Activated B cell treated with CpG ODN at 0.5 μM for 24 hours (primary cell): ENCODE data around the gene USP8. TPM values are rescaled to one million over a fixed set of nuclear protein-coding genes. Genes with fewer than 3 reads are reported as not detected.
A peak's percentile ranks its signal among the peaks of the same experiment; 100 is the strongest.
"Not testable (repeated sequence)": the region's sequence is repeated elsewhere in the genome, so short reads cannot be mapped to it uniquely, and the experiment has no call there.

Experiments
- ATAC-seq: fragments of 200-7000 bp; cut with Tn5 transposase; one replicate; pipeline ENCODE4 v1.10.0; 2021; ENCODE audit warnings: low read depth, mild to moderate bottlenecking, moderate library complexity
- CTCF ChIA-PET: fragments of 350-600 bp; sonication (Branson Sonifier 250); formaldehyde crosslinking; loops from one replicate; lab custom pipeline; 2021; ENCODE audit warnings: antibody characterized with exemption; lab: Charles Lee
- POLR2A ChIA-PET: fragments of 350-600 bp; sonication (Branson Sonifier 250); formaldehyde crosslinking; loops from one replicate; lab custom pipeline; 2021; ENCODE audit warnings: antibody characterized with exemption; lab: Charles Lee
- DNase-seq: peaks from one replicate; pipeline ENCODE4 v3.0.0; 2022
- H3K27ac Mint-ChIP-seq: one replicate; pipeline ENCODE4 v1.8.0; 2020; ENCODE audit warnings: mixed read lengths
- H3K27me3 Mint-ChIP-seq: one replicate; pipeline ENCODE4 v1.8.0; 2021; ENCODE audit warnings: mixed read lengths
- H3K36me3 Mint-ChIP-seq: one replicate; pipeline ENCODE4 v1.8.0; 2021; ENCODE audit warnings: low read depth, mixed read lengths
- H3K4me1 Mint-ChIP-seq: one replicate; pipeline ENCODE4 v1.8.0; 2021; ENCODE audit warnings: mixed read lengths
- H3K4me3 Mint-ChIP-seq: one replicate; pipeline ENCODE4 v1.8.0; 2020; ENCODE audit warnings: mild to moderate bottlenecking, mixed read lengths
- H3K9me3 Mint-ChIP-seq: one replicate; pipeline ENCODE4 v1.8.0; 2020; ENCODE audit warnings: mixed read lengths
- intact Hi-C: fragments of 100-400 bp; cut with micrococcal nuclease; formaldehyde crosslinking; loops from one replicate; pipeline ENCODE4 v1.15.1; 2024
- total RNA-seq: library from RNA; stranded (reverse); gene quantifications from 2 replicates; pipeline ENCODE4 v1.2.3, GENCODE V29; 2022
- TF ChIP-seq, protein P1 (sequence below): fragments of 200-600 bp; IDR thresholded peaks from one replicate; pipeline ENCODE4 v1.8.0; 2022; ENCODE audit warnings: antibody characterized with exemption, mild to moderate bottlenecking

USP8 gene
- total RNA-seq, 1 donor from 2014 or later = 78.3 TPM

DNA sequence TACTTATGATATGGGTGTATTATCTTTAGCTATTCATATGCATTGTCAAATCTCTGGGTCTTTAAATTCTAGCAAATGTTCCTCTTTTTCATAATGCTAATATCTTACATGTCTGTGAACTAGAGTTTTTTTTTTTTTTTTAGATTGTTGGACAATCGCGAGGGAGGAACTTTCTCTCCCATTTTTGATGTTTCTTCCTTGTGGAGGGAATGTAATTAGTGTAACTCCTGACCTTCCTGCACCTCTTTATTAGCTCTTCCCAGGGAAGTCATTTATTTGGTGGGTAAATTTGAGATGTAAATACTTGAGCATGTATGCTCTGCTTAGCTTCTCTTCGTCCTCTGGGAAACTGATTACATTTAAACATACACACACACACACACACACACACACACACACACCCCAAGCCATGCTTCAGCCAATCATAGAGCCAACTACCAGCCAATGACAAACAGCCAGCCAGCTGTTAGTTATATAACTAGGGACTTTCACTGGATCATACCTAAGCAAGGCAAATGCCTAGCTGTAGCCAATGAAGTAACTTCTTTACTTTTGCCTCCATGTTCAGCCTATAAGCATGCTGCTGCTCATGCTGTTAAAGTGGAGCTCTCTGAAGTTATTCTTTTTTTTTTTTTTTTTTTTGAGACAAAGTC is 8.3 kb upstream of the USP8 start:
- intact Hi-C loops = no loop called here
- ATAC-seq = no peak
- Mint-ChIP-seq H3K4me3 (no peak overlapping the region), H3K27me3 (no peaks in the 10 kb centered on the region), H3K27ac (no peak overlapping the region), H3K36me3 (no peaks in the 10 kb centered on the region), H3K4me1 (no peaks in the 10 kb centered on the region), H3K9me3 (no peaks in the 10 kb centered on the region)
- DNase-seq = no peak
- POLR2A ChIA-PET = interaction anchor here (0.6 to 1.2 kb wide), 3 partner anchors 9 to 68 kb away, joined by 3 read pairs; partner anchors contain the start of gene GABPB1
- CTCF ChIA-PET = no interaction called here
- TF ChIP-seq, protein P1, sequence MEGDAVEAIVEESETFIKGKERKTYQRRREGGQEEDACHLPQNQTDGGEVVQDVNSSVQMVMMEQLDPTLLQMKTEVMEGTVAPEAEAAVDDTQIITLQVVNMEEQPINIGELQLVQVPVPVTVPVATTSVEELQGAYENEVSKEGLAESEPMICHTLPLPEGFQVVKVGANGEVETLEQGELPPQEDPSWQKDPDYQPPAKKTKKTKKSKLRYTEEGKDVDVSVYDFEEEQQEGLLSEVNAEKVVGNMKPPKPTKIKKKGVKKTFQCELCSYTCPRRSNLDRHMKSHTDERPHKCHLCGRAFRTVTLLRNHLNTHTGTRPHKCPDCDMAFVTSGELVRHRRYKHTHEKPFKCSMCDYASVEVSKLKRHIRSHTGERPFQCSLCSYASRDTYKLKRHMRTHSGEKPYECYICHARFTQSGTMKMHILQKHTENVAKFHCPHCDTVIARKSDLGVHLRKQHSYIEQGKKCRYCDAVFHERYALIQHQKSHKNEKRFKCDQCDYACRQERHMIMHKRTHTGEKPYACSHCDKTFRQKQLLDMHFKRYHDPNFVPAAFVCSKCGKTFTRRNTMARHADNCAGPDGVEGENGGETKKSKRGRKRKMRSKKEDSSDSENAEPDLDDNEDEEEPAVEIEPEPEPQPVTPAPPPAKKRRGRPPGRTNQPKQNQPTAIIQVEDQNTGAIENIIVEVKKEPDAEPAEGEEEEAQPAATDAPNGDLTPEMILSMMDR = no peak

DNA sequence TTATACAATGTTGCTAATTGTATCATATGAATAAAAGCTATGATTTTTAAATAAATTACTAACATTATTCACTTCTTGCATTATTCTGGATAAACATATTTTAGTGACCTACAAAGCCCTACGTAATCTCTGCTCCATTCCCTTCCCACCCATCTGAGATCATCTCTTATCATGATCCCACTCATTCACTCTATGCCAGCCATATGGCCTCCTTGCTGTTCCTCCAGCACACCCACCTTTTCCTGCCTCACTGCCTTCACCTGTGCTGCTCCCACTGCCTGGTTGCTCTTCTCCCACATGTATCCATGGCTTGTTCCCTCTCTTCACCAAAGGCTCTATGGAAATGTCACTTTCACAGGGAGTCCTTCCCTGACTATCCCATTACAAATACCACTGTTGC is 7.3 kb upstream of the USP8 start:
- no peak for DNase-seq
- no peaks in the 10 kb centered on the region for H3K4me1 Mint-ChIP-seq
- POLR2A ChIA-PET = no interaction called here
- no peak overlapping the region for H3K4me3 Mint-ChIP-seq
- H3K27ac Mint-ChIP-seq = no peak overlapping the region
- CTCF ChIA-PET = no interaction called here
- H3K27me3 Mint-ChIP-seq = no peaks in the 10 kb centered on the region
- intact Hi-C loops = no loop called here
- ATAC-seq = no peak
- TF ChIP-seq, protein P1 = no peak
- no peaks in the 10 kb centered on the region for H3K36me3 Mint-ChIP-seq
- no peaks in the 10 kb centered on the region for H3K9me3 Mint-ChIP-seq

DNA sequence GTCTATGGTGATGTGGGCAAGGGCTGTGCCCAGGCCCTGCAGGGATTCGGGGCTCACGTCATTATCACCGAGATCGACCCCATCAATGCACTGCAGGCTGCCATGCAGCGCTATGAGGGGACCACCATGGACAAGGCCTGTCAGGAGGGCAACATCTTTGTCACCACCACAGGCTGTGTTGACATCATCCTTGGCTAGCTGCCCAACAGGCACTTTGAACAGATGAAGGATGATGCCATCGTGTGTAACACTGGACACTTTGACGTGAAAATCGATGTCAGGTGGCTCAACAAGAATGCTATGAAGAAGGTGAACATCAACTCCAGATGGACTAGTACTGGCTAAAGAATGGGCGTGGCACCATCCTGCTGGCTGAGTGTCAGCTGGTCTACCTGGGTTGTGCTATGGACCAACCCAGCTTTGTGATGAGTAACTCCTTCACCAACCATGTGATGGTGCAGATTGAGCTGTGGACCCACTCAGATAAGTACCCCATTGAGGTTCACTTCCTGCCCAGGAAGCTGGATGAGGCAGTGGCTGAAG is 6.1 kb upstream of the USP8 start:
- Mint-ChIP-seq H3K4me1 (no peaks in the 10 kb centered on the region), H3K27ac (no peak overlapping the region), H3K4me3 (no peak overlapping the region), H3K27me3 (no peaks in the 10 kb centered on the region), H3K36me3 (no peaks in the 10 kb centered on the region), H3K9me3 (no peaks in the 10 kb centered on the region)
- no peak for DNase-seq
- TF ChIP-seq, protein P1 = no peak
- ChIA-PET POLR2A (no interaction called here), CTCF (no interaction called here)
- ATAC-seq = no peak
- intact Hi-C loops = no loop called here

DNA sequence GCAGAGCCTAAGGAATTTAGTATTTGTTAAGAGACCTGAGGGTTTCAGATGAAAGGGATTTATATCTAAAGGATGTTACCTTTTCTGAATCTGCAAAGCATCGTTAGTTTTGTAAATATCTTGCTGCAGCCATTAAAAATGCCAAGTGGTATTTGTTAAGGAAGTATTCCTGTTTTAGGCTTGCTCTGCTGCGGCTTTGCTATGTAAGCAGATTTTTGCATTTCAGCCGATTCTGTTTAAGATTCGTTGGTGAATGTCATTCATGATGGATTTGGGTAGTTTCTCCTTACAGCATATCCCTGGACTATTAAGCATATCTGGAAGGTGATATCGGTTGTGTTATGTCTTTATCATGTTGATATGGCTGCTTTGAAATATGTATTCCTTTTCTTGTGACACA is 1.0 kb downstream of the USP8 start:
- Mint-ChIP-seq H3K36me3 (peaks cover 24% of the 10 kb centered on the region), H3K27me3 (no peaks in the 10 kb centered on the region), H3K27ac (peak overlapping the region; percentile 89), H3K4me3 (peak overlapping the region; percentile 90), H3K9me3 (no peaks in the 10 kb centered on the region), H3K4me1 (peaks cover 51% of the 10 kb centered on the region)
- ChIA-PET POLR2A (interaction anchor here (0.7 to 5.5 kb wide), 9 partner anchors 20 to 506 kb away, joined by 3 to 158 read pairs (median 4); partner anchors contain the start of gene GABPB1), CTCF (interaction anchor here (0.9 kb wide), 1 partner anchor 65 kb away, joined by 3 read pairs; no protein-coding TSS in a partner anchor)
- TF ChIP-seq, protein P1 = no peak
- DNase-seq (no peak), ATAC-seq (no peak)
- intact Hi-C loops = loop anchor here (2.0 kb wide), 2 partner anchors 262 to 1614 kb away; partner anchors contain the start of genes CEP152 and TRPM7

DNA sequence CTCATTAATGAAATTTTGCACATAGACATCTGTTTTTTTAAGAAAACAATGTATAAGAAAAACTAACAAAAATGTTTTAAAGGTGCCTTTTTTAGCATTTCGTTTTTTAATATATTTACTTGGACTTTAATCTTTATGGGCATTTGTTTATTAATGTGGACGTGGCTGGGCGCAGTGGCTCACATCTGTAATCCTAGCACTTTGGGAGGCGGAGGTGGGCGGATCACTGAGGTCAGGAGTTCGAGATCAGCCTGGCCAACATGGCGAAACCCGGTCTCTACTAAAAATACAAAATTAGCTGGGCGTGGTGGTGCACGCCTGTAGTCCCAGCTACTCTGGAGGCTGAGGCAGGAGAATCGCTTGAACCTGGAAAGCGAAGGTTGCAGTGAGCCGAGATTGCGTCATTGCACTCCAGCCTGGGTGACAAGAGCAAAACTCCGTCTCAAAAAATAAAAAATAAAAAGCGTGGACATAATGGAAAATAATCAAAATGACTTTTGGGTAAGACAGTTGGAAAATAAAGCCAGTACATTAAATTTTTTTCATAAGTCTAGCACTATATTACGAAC is 1.6 kb downstream of the USP8 start:
- Mint-ChIP-seq H3K36me3 (peaks cover 24% of the 10 kb centered on the region), H3K4me3 (peak overlapping the region; percentile 90), H3K27ac (peak overlapping the region; percentile 89), H3K4me1 (peaks cover 54% of the 10 kb centered on the region)
- DNase-seq, CTCF ChIA-PET, H3K9me3 Mint-ChIP-seq, H3K27me3 Mint-ChIP-seq, ATAC-seq: not testable (repeated sequence)
- POLR2A ChIA-PET = interaction anchor here (0.5 to 1.7 kb wide), 2 partner anchors 68 to 72 kb away, joined by 3 read pairs; no protein-coding TSS in a partner anchor
- intact Hi-C loops = loop anchor here (2.0 kb wide), 2 partner anchors 261 to 1615 kb away; partner anchors contain the start of genes CEP152 and TRPM7
